PFSK-1 (cell line): ENCODE measurements around the gene THYN1.

Experiments
- FOXP2 ChIP-seq: optimal IDR thresholded peaks from 2 replicates; pipeline ENCODE3; 2011; ENCODE audit warnings: borderline replicate concordance, control low read depth, inconsistent platforms; ENCODE audit not compliant: insufficient read depth; ENCODE audit errors: extremely low read length, extremely low read depth
- POLR2AphosphoS5 ChIP-seq: IDR thresholded peaks from 2 replicates; pipeline ENCODE4 v1.6.1; 2012; ENCODE audit warnings: low read depth, mild to moderate bottlenecking, control low read depth, low read length, moderate library complexity
- SIN3A ChIP-seq: IDR thresholded peaks from 2 replicates; pipeline ENCODE4 v1.6.1; 2012; ENCODE audit warnings: mild to moderate bottlenecking, low read length, moderate library complexity, borderline replicate concordance; ENCODE audit not compliant: insufficient read depth
- TAF1 ChIP-seq: IDR thresholded peaks from 2 replicates; pipeline ENCODE4 v1.6.1; 2012; ENCODE audit warnings: low read length, control low read depth, borderline replicate concordance; ENCODE audit not compliant: insufficient read depth
- TF ChIP-seq, protein P1 (sequence below), 2 experiments: IDR thresholded peaks; 2 replicates each; pipeline versions ENCODE4 v1.6.1 to v1.8.0; 2011 to 2012; ENCODE audit warnings: low read depth in 2 of 2, low read length in 2 of 2, control low read depth in 1 of 2, inconsistent platforms in 1 of 2, mild to moderate bottlenecking in 1 of 2, moderate library complexity in 1 of 2; ENCODE audit not compliant: insufficient read depth in 1 of 2

The THYN1 gene

DNA sequence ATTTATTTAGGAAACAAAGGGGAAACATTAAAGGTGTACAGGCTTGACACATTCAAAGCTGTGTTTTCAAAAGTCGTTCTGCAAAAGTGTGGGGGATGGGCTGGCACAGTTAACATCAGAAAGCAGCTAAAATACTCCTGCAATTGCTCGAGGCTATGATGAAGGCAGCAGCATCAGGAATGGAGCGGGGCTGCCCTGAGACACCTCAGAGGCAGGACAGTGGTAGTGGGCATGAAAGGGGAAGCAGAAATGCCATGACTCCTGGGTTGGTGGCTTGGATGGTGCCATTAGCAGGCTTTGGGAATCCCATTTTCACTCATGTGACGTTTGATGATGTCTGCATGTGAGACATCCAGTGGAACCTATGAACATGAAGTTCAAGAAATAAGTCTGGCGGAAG, 30.0 kb downstream of the THYN1 start:
- TF ChIP-seq, protein P1, sequence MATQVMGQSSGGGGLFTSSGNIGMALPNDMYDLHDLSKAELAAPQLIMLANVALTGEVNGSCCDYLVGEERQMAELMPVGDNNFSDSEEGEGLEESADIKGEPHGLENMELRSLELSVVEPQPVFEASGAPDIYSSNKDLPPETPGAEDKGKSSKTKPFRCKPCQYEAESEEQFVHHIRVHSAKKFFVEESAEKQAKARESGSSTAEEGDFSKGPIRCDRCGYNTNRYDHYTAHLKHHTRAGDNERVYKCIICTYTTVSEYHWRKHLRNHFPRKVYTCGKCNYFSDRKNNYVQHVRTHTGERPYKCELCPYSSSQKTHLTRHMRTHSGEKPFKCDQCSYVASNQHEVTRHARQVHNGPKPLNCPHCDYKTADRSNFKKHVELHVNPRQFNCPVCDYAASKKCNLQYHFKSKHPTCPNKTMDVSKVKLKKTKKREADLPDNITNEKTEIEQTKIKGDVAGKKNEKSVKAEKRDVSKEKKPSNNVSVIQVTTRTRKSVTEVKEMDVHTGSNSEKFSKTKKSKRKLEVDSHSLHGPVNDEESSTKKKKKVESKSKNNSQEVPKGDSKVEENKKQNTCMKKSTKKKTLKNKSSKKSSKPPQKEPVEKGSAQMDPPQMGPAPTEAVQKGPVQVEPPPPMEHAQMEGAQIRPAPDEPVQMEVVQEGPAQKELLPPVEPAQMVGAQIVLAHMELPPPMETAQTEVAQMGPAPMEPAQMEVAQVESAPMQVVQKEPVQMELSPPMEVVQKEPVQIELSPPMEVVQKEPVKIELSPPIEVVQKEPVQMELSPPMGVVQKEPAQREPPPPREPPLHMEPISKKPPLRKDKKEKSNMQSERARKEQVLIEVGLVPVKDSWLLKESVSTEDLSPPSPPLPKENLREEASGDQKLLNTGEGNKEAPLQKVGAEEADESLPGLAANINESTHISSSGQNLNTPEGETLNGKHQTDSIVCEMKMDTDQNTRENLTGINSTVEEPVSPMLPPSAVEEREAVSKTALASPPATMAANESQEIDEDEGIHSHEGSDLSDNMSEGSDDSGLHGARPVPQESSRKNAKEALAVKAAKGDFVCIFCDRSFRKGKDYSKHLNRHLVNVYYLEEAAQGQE (IDR thresholded peaks at IDR 0.05; ENCODE audit: insufficient read depth in 1 of 2, low read depth in 2 of 2, low read length in 2 of 2) = no peak

DNA sequence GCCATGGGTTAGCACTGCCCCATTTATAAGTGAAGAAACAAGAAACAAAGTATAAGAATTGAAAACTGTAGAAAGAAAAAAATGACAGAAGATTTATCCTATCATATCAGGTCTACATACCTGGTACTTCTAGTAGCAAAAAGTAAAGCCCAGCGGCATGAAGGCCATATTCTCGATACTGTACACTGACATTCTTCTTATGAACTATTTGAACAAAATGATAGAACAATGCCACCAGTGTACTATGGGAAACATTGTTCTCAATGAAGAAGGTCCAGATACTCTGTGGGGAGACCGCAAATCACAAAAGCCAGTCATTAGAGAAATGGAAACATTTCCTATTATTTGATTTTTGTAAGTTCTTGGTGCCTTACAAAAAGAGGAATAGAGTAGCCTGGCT, 36.3 kb downstream of the THYN1 start:
- no peak for TF ChIP-seq POLR2AphosphoS5
- TF ChIP-seq TAF1 = no peak
- no peak for TF ChIP-seq SIN3A
- no peak for TF ChIP-seq FOXP2
- TF ChIP-seq, protein P1 (IDR thresholded peaks at IDR 0.05; ENCODE audit: insufficient read depth in 1 of 2, low read depth in 2 of 2, low read length in 2 of 2) = no peak

DNA sequence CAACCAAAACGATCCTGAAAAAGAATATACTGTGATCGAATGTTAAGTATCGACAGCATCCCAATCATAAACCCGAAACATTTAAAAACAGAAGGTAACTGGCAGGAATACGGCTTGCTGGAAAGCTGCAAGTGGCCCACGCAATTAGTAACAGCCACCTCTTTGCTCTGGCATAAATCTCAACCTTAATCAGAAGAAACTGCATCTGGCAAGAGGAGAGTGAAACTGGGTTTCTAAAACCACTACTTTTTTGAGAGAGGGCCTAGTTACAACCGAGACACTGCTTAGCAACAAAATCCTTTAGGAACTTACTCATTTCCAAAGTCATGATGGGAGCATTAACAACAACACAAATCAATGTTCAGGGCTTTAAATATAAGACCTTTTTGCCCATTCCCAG, 37.3 kb downstream of the THYN1 start:
- TF ChIP-seq, protein P1 (IDR thresholded peaks at IDR 0.05; ENCODE audit: insufficient read depth in 1 of 2, low read depth in 2 of 2, low read length in 2 of 2) = no peak
- no peak for TF ChIP-seq TAF1
- no peak for TF ChIP-seq FOXP2

DNA sequence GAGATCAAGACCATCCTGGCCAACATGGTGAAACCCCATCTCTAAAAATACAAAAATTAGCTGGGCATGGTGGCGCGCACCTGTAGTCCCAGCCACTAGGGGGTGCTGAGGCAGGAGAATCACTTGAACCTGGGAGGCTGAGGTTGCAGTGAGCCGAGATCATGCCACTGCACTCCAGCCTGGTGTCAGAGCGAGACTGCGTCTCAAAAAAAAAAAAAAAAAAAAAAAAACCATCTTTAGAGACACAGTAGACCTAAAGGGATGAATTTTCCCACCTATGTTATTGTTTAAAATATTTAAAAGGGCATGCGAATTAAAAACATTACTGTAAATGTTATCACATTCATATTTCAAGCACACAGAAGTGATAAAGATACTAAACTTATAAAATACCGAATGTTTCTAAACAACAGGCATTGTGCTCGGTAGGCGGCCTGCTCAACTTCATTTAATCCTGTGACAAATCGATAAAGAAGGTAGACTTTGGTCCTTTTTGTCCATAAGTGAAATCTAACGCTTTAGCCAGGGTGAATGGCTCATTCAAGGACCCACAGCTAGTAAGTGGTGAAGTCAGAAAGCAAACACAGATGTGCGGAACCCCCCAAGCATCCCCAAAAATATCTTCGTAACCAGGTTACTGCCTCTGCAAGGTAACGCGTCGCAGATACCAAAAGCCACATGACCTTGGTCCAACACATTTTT, 45.5 kb downstream of the THYN1 start:
- TF ChIP-seq POLR2AphosphoS5 (no peak), FOXP2 (no peak), SIN3A (no peak), TAF1 (no peak)
- TF ChIP-seq, protein P1 (IDR thresholded peaks at IDR 0.05; ENCODE audit: insufficient read depth in 1 of 2, low read depth in 2 of 2, low read length in 2 of 2) = no peak

DNA sequence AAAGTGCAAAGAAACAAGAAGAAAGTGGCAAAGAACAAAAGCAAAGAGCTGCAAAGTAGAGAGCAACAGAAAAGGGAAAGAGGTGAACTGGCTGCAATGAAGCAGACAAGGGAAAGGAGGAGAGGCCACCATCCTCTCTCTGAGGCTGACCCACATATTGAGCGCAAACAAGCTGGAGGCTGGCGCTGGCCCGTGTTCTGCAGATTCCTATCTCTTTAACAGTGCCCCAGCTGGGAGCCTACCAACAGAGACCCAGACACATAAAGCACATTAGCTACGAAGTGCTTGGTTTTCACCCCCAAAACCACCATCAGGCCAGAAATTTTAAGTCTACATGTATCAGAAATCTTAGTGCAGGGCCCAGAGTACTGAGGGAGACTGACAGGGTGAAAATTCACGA, 47.0 kb downstream of the THYN1 start:
- no peak for TF ChIP-seq TAF1
- no peak for TF ChIP-seq SIN3A
- no peak for TF ChIP-seq POLR2AphosphoS5
- TF ChIP-seq FOXP2 = no peak
- TF ChIP-seq, protein P1 (IDR thresholded peaks at IDR 0.05; ENCODE audit: insufficient read depth in 1 of 2, low read depth in 2 of 2, low read length in 2 of 2) = no peak
